Astrocyte (in vitro differentiated cells and primary cell): ENCODE data around the gene ABCA4. TPM values are rescaled to one million over a fixed set of nuclear protein-coding genes. Genes with fewer than 3 reads are reported as not detected.

ENCODE experiments used
- DNase-seq: peaks from one replicate; pipeline ENCODE4 v3.0.0-alpha.2; 2010; ENCODE audit warnings: low read depth
- FAIRE-seq: peaks from 2 replicates; lab custom pipeline; 2011; peaks lifted over from hg19 to GRCh38; lab: Jason Lieb, UNC
- H2AFZ ChIP-seq: 2 replicates; pipeline ENCODE4 v1.6.0; 2012; ENCODE audit warnings: low read depth, low read length, inconsistent platforms
- H3K27ac ChIP-seq: 2 replicates; pipeline ENCODE4 v1.5.1; 2011; ENCODE audit warnings: low read depth, low read length, inconsistent platforms
- H3K27me3 ChIP-seq: 2 replicates; pipeline ENCODE4 v1.6.0; 2011; ENCODE audit warnings: low read length, inconsistent platforms; ENCODE audit not compliant: insufficient read depth
- H3K36me3 ChIP-seq: 2 replicates; pipeline ENCODE4 v1.5.1; 2011; ENCODE audit warnings: low read length, inconsistent platforms; ENCODE audit not compliant: insufficient read depth
- H3K4me1 ChIP-seq: 2 replicates; pipeline ENCODE4 v1.5.1; 2011; ENCODE audit warnings: low read length, inconsistent platforms; ENCODE audit not compliant: insufficient read depth
- H3K4me2 ChIP-seq: 2 replicates; pipeline ENCODE4 v1.6.0; 2012; ENCODE audit warnings: low read length, inconsistent platforms
- H3K4me3 ChIP-seq: 2 replicates; pipeline ENCODE4 v1.5.1; 2011; ENCODE audit warnings: low read depth, mild to moderate bottlenecking, low read length, inconsistent platforms; ENCODE audit not compliant: insufficient read depth
- H3K79me2 ChIP-seq: 2 replicates; pipeline ENCODE4 v1.6.0; 2012; ENCODE audit warnings: mild to moderate bottlenecking, low read length, inconsistent platforms; ENCODE audit not compliant: insufficient read depth
- H3K9ac ChIP-seq: 2 replicates; pipeline ENCODE4 v1.6.0; 2012; ENCODE audit warnings: mild to moderate bottlenecking, low read length, inconsistent platforms
- H3K9me3 ChIP-seq: 2 replicates; pipeline ENCODE4 v1.5.1; 2012; ENCODE audit warnings: low read depth, mild to moderate bottlenecking, low read length, inconsistent platforms; ENCODE audit not compliant: insufficient read depth
- H4K20me1 ChIP-seq: 2 replicates; pipeline ENCODE4 v1.6.0; 2012; ENCODE audit warnings: low read length, inconsistent platforms; ENCODE audit not compliant: insufficient read depth
- H3K27ac Mint-ChIP-seq: one replicate; pipeline ENCODE4 v1.8.0; 2021; ENCODE audit warnings: mild to moderate bottlenecking, mixed read lengths; ENCODE audit not compliant: unreplicated experiment
- H3K27me3 Mint-ChIP-seq: one replicate; pipeline ENCODE4 v1.8.0; 2021; ENCODE audit warnings: low read depth, mixed read lengths; ENCODE audit not compliant: unreplicated experiment
- H3K36me3 Mint-ChIP-seq: one replicate; pipeline ENCODE4 v1.8.0; 2021; ENCODE audit warnings: low read depth, mixed read lengths; ENCODE audit not compliant: unreplicated experiment
- H3K4me1 Mint-ChIP-seq: one replicate; pipeline ENCODE4 v1.8.0; 2021; ENCODE audit warnings: low read depth, mixed read lengths; ENCODE audit not compliant: unreplicated experiment
- H3K4me3 Mint-ChIP-seq: one replicate; pipeline ENCODE4 v1.8.0; 2021; ENCODE audit warnings: mild to moderate bottlenecking, moderate library complexity, mixed read lengths; ENCODE audit not compliant: unreplicated experiment
- H3K9me3 Mint-ChIP-seq: one replicate; pipeline ENCODE4 v1.8.0; 2021; ENCODE audit warnings: mild to moderate bottlenecking, mixed read lengths; ENCODE audit not compliant: unreplicated experiment
- EZH2 ChIP-seq: IDR thresholded peaks from 2 replicates; pipeline ENCODE4 v1.6.1; 2012; ENCODE audit warnings: mild to moderate bottlenecking, low read length, inconsistent platforms; ENCODE audit not compliant: insufficient read depth
- total RNA-seq: library from RNA; stranded (reverse); gene quantifications from 2 replicates; pipeline ENCODE4 v1.2.1, GENCODE V29; 2021
- TF ChIP-seq, protein P1 (sequence below): IDR thresholded peaks from 2 replicates; pipeline ENCODE4 v1.5.1; 2011; ENCODE audit warnings: low read depth, mild to moderate bottlenecking, inconsistent platforms, low read length, moderate library complexity; ENCODE audit not compliant: insufficient read depth

The ABCA4 gene
- total RNA-seq, 1 donor from 2014 or later = 0.20 TPM

- no peak for TF ChIP-seq EZH2
- TF ChIP-seq, protein P1, sequence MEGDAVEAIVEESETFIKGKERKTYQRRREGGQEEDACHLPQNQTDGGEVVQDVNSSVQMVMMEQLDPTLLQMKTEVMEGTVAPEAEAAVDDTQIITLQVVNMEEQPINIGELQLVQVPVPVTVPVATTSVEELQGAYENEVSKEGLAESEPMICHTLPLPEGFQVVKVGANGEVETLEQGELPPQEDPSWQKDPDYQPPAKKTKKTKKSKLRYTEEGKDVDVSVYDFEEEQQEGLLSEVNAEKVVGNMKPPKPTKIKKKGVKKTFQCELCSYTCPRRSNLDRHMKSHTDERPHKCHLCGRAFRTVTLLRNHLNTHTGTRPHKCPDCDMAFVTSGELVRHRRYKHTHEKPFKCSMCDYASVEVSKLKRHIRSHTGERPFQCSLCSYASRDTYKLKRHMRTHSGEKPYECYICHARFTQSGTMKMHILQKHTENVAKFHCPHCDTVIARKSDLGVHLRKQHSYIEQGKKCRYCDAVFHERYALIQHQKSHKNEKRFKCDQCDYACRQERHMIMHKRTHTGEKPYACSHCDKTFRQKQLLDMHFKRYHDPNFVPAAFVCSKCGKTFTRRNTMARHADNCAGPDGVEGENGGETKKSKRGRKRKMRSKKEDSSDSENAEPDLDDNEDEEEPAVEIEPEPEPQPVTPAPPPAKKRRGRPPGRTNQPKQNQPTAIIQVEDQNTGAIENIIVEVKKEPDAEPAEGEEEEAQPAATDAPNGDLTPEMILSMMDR = no peak
- Mint-ChIP-seq H3K9me3 (no peaks in the 10 kb centered on the region), H3K4me3 (no peak overlapping the region), H3K4me1 (peaks cover 8% of the 10 kb centered on the region), H3K27me3 (no peaks in the 10 kb centered on the region), H3K27ac (peak overlapping the region; percentile 53), H3K36me3 (no peaks in the 10 kb centered on the region)
- FAIRE-seq (no peak), DNase-seq (no peak)
- Histone ChIP-seq H3K9ac (peak overlapping the region; percentile 13), H3K79me2 (no peaks in the 10 kb centered on the region), H4K20me1 (no peaks in the 10 kb centered on the region), H3K27ac (peak overlapping the region; percentile 59), H3K9me3 (no peaks in the 10 kb centered on the region), H3K36me3 (no peaks in the 10 kb centered on the region), H3K4me1 (peaks cover 26% of the 10 kb centered on the region), H3K4me3 (no peak overlapping the region), H3K4me2 (peak overlapping the region; percentile 13), H2AFZ (peak overlapping the region; percentile 31), H3K27me3 (no peaks in the 10 kb centered on the region)
These were observed 72.4 kb downstream of the ABCA4 start for GRCh38 chr1:94048413-94049164.

DNA sequence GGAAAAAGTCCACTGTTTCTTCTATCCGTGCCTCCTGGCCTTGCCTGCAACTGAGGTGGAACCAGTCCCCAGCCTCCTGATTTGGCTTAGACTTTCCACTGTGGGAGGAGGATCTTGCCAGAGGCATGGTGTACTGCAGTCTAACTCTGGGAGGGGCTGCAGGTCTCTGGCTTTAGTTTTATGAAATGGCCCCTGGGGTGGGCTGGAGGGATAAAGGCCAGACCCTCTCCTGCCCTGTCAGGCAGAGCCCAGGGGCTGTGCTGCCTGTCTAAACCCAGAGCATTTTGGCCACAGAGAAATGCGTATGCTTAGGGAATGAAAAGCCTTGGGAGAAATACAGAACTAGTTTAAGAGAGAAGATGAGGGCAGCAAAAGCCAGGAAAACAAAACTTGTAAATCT lies 73.0 kb downstream of the ABCA4 start:
- TF ChIP-seq EZH2 = no peak
- TF ChIP-seq, protein P1 = no peak
- H3K27ac Mint-ChIP-seq = no peak overlapping the region
- Histone ChIP-seq H3K9ac (peak overlapping the region; percentile 13), H3K36me3 (no peaks in the 10 kb centered on the region), H3K79me2 (no peaks in the 10 kb centered on the region), H3K4me3 (no peak overlapping the region), H3K4me2 (peak overlapping the region; percentile 13), H3K9me3 (no peaks in the 10 kb centered on the region), H2AFZ (no peak overlapping the region), H3K27ac (peak overlapping the region; percentile 59), H3K27me3 (no peaks in the 10 kb centered on the region), H3K4me1 (peaks cover 26% of the 10 kb centered on the region), H4K20me1 (no peaks in the 10 kb centered on the region)
- DNase-seq = no peak
- H3K9me3 Mint-ChIP-seq = no peaks in the 10 kb centered on the region
- H3K4me3 Mint-ChIP-seq = no peak overlapping the region
- H3K36me3 Mint-ChIP-seq = no peaks in the 10 kb centered on the region
- no peaks in the 10 kb centered on the region for H3K27me3 Mint-ChIP-seq
- FAIRE-seq = no peak
- peaks cover 8% of the 10 kb centered on the region for H3K4me1 Mint-ChIP-seq

- no peaks in the 10 kb centered on the region for H3K36me3 ChIP-seq
- no peaks in the 10 kb centered on the region for H3K27me3 Mint-ChIP-seq
- H3K4me1 Mint-ChIP-seq = peaks cover 5% of the 10 kb centered on the region
- H3K27ac Mint-ChIP-seq = peak overlapping the region; percentile 95
- H3K9me3 Mint-ChIP-seq = no peaks in the 10 kb centered on the region
- no peaks in the 10 kb centered on the region for H3K27me3 ChIP-seq
- H3K9ac ChIP-seq = peak overlapping the region; percentile 34
- DNase-seq (peak; percentile 93), FAIRE-seq (peak; percentile 90)
- no peak overlapping the region for H3K4me3 ChIP-seq
- no peak overlapping the region for H3K4me3 Mint-ChIP-seq
- peaks cover 26% of the 10 kb centered on the region for H3K4me1 ChIP-seq
- peak overlapping the region; percentile 54 for H3K4me2 ChIP-seq
- peak overlapping the region; percentile 48 for H2AFZ ChIP-seq
- no peaks in the 10 kb centered on the region for H3K9me3 ChIP-seq
- H3K79me2 ChIP-seq = no peaks in the 10 kb centered on the region
- peak overlapping the region; percentile 73 for H3K27ac ChIP-seq
- TF ChIP-seq EZH2 = no peak
- TF ChIP-seq, protein P1 = peak; percentile 81
- H4K20me1 ChIP-seq = no peaks in the 10 kb centered on the region
- no peaks in the 10 kb centered on the region for H3K36me3 Mint-ChIP-seq
These were observed 75.4 kb downstream of the ABCA4 start for GRCh38 chr1:94045465-94046056.
